IMR-90 (cell line): ENCODE measurements around the gene LAIR2. TPM values are rescaled to one million over a fixed set of nuclear protein-coding genes. Genes with fewer than 3 reads are reported as not detected.
"Not testable (repeated sequence)": the region's sequence is repeated elsewhere in the genome, so short reads cannot be mapped to it uniquely, and the experiment has no call there.

Experiments used
- ATAC-seq: fragments of 200-7000 bp; cut with Tn5 transposase; 2 replicates; pipeline ENCODE4 v1.9.1; 2020; ENCODE audit warnings: low read depth, mild to moderate bottlenecking, moderate library complexity
- BruUV-seq: library from RNA; stranded (reverse); fragments of 400-500 nt; replicated peaks from 2 replicates; lab custom pipeline; 2021; lab: Mats Ljungman, UMichigan
- CTCF ChIA-PET: fragments of 300-600 bp; formaldehyde crosslinking; extraction: SDS; loops from one replicate; lab custom pipeline; 2021; ENCODE audit warnings: antibody characterized with exemption; lab: Yijun Ruan, JAX
- POLR2A ChIA-PET: fragments of 300-600 bp; sonication (Branson Sonifier 250); formaldehyde crosslinking; loops from one replicate; lab custom pipeline; 2022; ENCODE audit warnings: antibody characterized with exemption; ENCODE audit not compliant: unreplicated experiment; lab: Charles Lee
- DNase-seq: peaks from one replicate; pipeline ENCODE4 v3.0.0; 2013
- H2AFZ ChIP-seq: replicated peaks from 2 replicates; pipeline ENCODE3; 2013; ENCODE audit warnings: low read length, mild to moderate bottlenecking; ENCODE audit not compliant: poor library complexity
- H2AK5ac ChIP-seq: 2 replicates; pipeline ENCODE4 v1.6.1; 2013; ENCODE audit warnings: low read depth, low read length, inconsistent platforms
- H2AK9ac ChIP-seq: replicated peaks from 2 replicates; pipeline ENCODE3; 2013; ENCODE audit warnings: mild to moderate bottlenecking, low read depth, low read length, moderate library complexity; ENCODE audit not compliant: poor library complexity
- H2BK120ac ChIP-seq: 2 replicates; pipeline ENCODE4 v1.6.1; 2013; ENCODE audit warnings: low read depth, low read length, inconsistent platforms
- H2BK15ac ChIP-seq: 3 replicates; pipeline ENCODE4 v1.6.1; 2013; ENCODE audit warnings: low read depth, low read length, inconsistent platforms
- H2BK20ac ChIP-seq: 2 replicates; pipeline ENCODE4 v1.6.1; 2013; ENCODE audit warnings: low read depth, mild to moderate bottlenecking, inconsistent platforms, low read length, moderate library complexity
- H2BK5ac ChIP-seq: 2 replicates; pipeline ENCODE4 v1.6.1; 2013; ENCODE audit warnings: mild to moderate bottlenecking, low read depth, low read length, inconsistent platforms; ENCODE audit not compliant: poor library complexity, severe bottlenecking
- H3K14ac ChIP-seq: replicated peaks from 2 replicates; pipeline ENCODE4 v1.6.1; 2013; ENCODE audit warnings: low read depth, low read length, inconsistent platforms
- H3K18ac ChIP-seq: 2 replicates; pipeline ENCODE4 v1.6.1; 2013; ENCODE audit warnings: low read depth, low read length, control low read depth
- H3K23ac ChIP-seq: 2 replicates; pipeline ENCODE4 v1.6.1; 2013; ENCODE audit warnings: low read depth, low read length, inconsistent platforms
- H3K27ac ChIP-seq: 2 replicates; pipeline ENCODE4 v1.5.1; 2013; ENCODE audit warnings: mild to moderate bottlenecking, control low read depth, low read length; ENCODE audit not compliant: insufficient read depth
- H3K27me3 ChIP-seq: 2 replicates; pipeline ENCODE4 v1.6.1; 2013; ENCODE audit warnings: low read length; ENCODE audit not compliant: control insufficient read depth, insufficient read depth
- H3K36me3 ChIP-seq: 2 replicates; pipeline ENCODE4 v1.6.1; 2013; ENCODE audit warnings: low read length, mixed read lengths; ENCODE audit not compliant: control insufficient read depth, insufficient read depth
- H3K4ac ChIP-seq: 2 replicates; pipeline ENCODE4 v1.6.1; 2013; ENCODE audit warnings: low read depth, low read length, inconsistent platforms
- H3K4me1 ChIP-seq: 2 replicates; pipeline ENCODE4 v1.6.1; 2013; ENCODE audit warnings: low read length, mixed read lengths; ENCODE audit not compliant: control insufficient read depth, insufficient read depth
- H3K4me2 ChIP-seq: 2 replicates; pipeline ENCODE4 v1.6.1; 2013; ENCODE audit warnings: low read depth, mild to moderate bottlenecking, control low read depth, low read length, moderate library complexity
- H3K4me3 ChIP-seq: 2 replicates; pipeline ENCODE4 v1.5.1; 2013; ENCODE audit warnings: low read depth, mild to moderate bottlenecking, control low read depth, low read length, moderate library complexity; ENCODE audit not compliant: insufficient read depth
- H3K56ac ChIP-seq: 2 replicates; pipeline ENCODE4 v1.6.1; 2013; ENCODE audit warnings: low read length, inconsistent platforms; ENCODE audit not compliant: insufficient read depth; ENCODE audit errors: extremely low read depth
- H3K79me1 ChIP-seq, 2 experiments: 2 replicates each; pipeline ENCODE4 v1.6.1; 2013; ENCODE audit warnings: low read length in 2 of 2, inconsistent platforms in 1 of 2, low read depth in 1 of 2
- H3K9ac ChIP-seq: 2 replicates; pipeline ENCODE4 v1.6.1; 2013; ENCODE audit warnings: low read depth, low read length, control low read depth
- H3K9me1 ChIP-seq: 2 replicates; pipeline ENCODE4 v1.6.1; 2013; ENCODE audit warnings: low read length, inconsistent platforms; ENCODE audit not compliant: insufficient read depth
- H3K9me3 ChIP-seq: 2 replicates; pipeline ENCODE4 v1.6.1; 2013; ENCODE audit warnings: low read length; ENCODE audit not compliant: control insufficient read depth, insufficient read depth
- H4K20me1 ChIP-seq: 2 replicates; pipeline ENCODE4 v1.6.1; 2013; ENCODE audit warnings: low read length, inconsistent platforms; ENCODE audit not compliant: insufficient read depth
- H4K5ac ChIP-seq: 2 replicates; pipeline ENCODE4 v1.6.1; 2013; ENCODE audit warnings: mild to moderate bottlenecking, low read depth, low read length, control low read depth
- H4K8ac ChIP-seq, 2 experiments: 2 replicates each; pipeline ENCODE4 v1.6.1; 2013; ENCODE audit warnings: low read depth in 2 of 2, low read length in 2 of 2, control low read depth in 1 of 2, inconsistent platforms in 1 of 2
- H4K91ac ChIP-seq: 2 replicates; pipeline ENCODE4 v1.6.1; 2013; ENCODE audit warnings: low read depth, low read length, inconsistent platforms; ENCODE audit not compliant: insufficient read depth
- WGBS, 2 experiments: methylation state at CpG; one replicate each; pipeline versions ENCODE4 v1.1.5 to v1.1.7; 2013; ENCODE audit warnings: missing lambda C conversion rate in 2 of 2; ENCODE audit not compliant: insufficient read length in 1 of 2; ENCODE audit errors: extremely low coverage in 2 of 2; 5-methylcytosine and 5-hydroxymethylcytosine counted together
- dilution Hi-C: fragments of 300-500 bp; cut with HindIII; formaldehyde crosslinking; loops from one replicate; pipeline ENCODE4 v1.14.3; 2018; ENCODE audit warnings: low sequenced_read_pairs; ENCODE audit not compliant: unreplicated experiment
- in situ Hi-C: fragments of 300-500 bp; cut with MboI; formaldehyde crosslinking; loops from 3 replicates; pipeline ENCODE4 v1.14.3; 2019; ENCODE audit warnings: low sequenced_read_pairs, inconsistent platforms, mixed read lengths
- intact Hi-C: fragments of 100-400 bp; cut with micrococcal nuclease; formaldehyde crosslinking; loops from 2 replicates; pipeline ENCODE4 v1.10.0; 2022
- polyA plus RNA-seq, 3 experiments: library from polyadenylated mRNA; depleted of rRNA; stranded (reverse); fragments of >200 nt; gene quantifications; 2 replicates each; pipeline ENCODE4 v1.2.3, GENCODE V29; 2012; ENCODE audit warnings: low replicate concordance in 1 of 3
- total RNA-seq: library from RNA; depleted of rRNA; stranded (reverse); fragments of >200 nt; gene quantifications from 2 replicates; pipeline ENCODE4 v1.2.3, GENCODE V29; 2012

Gene LAIR2
- total and polyA plus RNA-seq, 2 of the 4 experiments (the other 2 are of a cell fraction), result not detected

DNA sequence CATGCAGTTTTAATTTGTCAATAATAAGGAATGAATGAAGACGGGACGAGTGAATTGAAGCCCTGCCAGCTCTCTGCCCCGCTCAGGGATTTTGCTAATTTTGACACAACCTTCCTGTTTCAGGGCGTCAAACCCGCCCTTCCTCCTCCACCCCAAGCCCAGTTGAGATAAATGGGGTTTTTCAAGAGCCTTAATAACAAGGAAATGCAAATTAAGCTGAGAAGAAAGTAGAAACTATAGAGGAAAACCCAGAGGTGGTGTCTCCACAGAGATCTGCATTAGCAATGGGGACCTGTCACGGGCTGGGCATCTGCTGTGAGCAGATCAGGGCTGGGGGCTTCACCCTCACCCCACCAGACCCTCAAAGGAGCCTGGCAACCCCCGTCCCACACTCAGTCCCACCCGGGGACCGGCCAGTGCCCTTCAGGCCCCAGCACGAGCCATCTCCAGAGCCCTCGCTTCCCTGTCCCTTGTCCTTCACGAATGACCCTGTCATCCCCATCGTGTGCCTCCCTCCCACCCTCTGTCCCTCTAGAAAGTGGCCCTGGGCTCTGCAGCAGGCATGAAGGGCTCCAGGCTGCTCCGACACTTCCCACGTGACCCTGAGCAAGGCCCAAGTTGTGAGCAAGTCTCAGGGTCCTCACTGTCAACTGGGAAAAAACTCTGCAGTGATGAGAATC lies 4.5 kb downstream of the LAIR2 start:
- in situ Hi-C loops, H2AK5ac ChIP-seq, H3K18ac ChIP-seq, ATAC-seq, H3K4me2 ChIP-seq, POLR2A ChIA-PET, H3K27ac ChIP-seq, H3K4ac ChIP-seq, H3K9ac ChIP-seq, H2BK5ac ChIP-seq, H2BK20ac ChIP-seq, H3K4me1 ChIP-seq, H4K91ac ChIP-seq, H2AFZ ChIP-seq, BruUV-seq, DNase-seq, H3K4me3 ChIP-seq, CTCF ChIA-PET, H4K5ac ChIP-seq, H3K14ac ChIP-seq, H3K56ac ChIP-seq, dilution Hi-C loops, H4K20me1 ChIP-seq, H3K9me1 ChIP-seq, intact Hi-C loops, H3K36me3 ChIP-seq, H3K27me3 ChIP-seq, H4K8ac ChIP-seq, H3K79me1 ChIP-seq, H3K23ac ChIP-seq, H2BK15ac ChIP-seq, H2AK9ac ChIP-seq, H2BK120ac ChIP-seq: not testable (repeated sequence)
- H3K9me3 ChIP-seq, result peaks cover 12% of the 10 kb centered on the region
- WGBS, 2 experiments, result no CpG with 5 or more reads among the region's 15 CpGs
